OCI-LY3 (cell line): ENCODE results near the gene CFAP73.

Experiments used
- CTCF ChIP-seq: fragments of 200-600, 300-600 bp; sonication (generic); IDR thresholded peaks from 2 replicates; pipeline ENCODE4 v1.5.1; 2014; ENCODE audit warnings: antibody characterized with exemption, low read length, low read depth
- EZH2phosphoT487 ChIP-seq: fragments of 200-600 bp; shearing (Covaris generic); IDR thresholded peaks from 2 replicates; pipeline ENCODE4 v1.6.1; 2018; ENCODE audit warnings: antibody characterized with exemption, mixed run types, low read depth

GRCh38 chr12:113191227-113191626 is 41.7 kb downstream of the CFAP73 start:
- TF ChIP-seq CTCF (no peak), EZH2phosphoT487 (no peak)
